Measurements from ENCODE around the gene KAT14.
"Not testable (repeated sequence)": the region's sequence is repeated elsewhere in the genome, so short reads cannot be mapped to it uniquely, and the experiment has no call there.

GRCh38 chr20:18100569-18100968, 37.1 kb upstream of the KAT14 start:
- not testable (repeated sequence) for TF ChIP-seq CTCF (IDR thresholded peaks at IDR 0.05); POLR2A (IDR thresholded peaks at IDR 0.05); POLR2AphosphoS5 (IDR thresholded peaks at IDR 0.05); EP300 (IDR thresholded peaks at IDR 0.05; ENCODE audit: low read depth)
